Activated gamma-delta T cell treated with anti-CD3 and anti-CD28 coated beads, Interleukin-2, amount 50 U/mL, for 16 hours (primary cell): Measurements from ENCODE around the gene ETS2.

ENCODE experiments used
- DNase-seq: peaks from one replicate; pipeline ENCODE4 v3.0.0-alpha.2; 2020; ENCODE audit warnings: low read depth

Gene ETS2

GRCh38 chr21:38861989-38862683 lies 56.4 kb downstream of the ETS2 start:
- DNase-seq, result no peak

- no peak for DNase-seq
These were observed 57.6 kb downstream of the ETS2 start for GRCh38 chr21:38863291-38863690.

GRCh38 chr21:38863843-38864363 lies 58.2 kb downstream of the ETS2 start:
- DNase-seq, result no peak

- DNase-seq, result no peak
These were observed 59.2 kb downstream of the ETS2 start for GRCh38 chr21:38864964-38865363.

GRCh38 chr21:38869196-38869595 lies 63.5 kb downstream of the ETS2 start:
- no peak for DNase-seq

- DNase-seq, result no peak
These were observed 64.2 kb downstream of the ETS2 start for GRCh38 chr21:38869946-38870345.
